Measurements from ENCODE around the gene CIZ1.
"Not testable (repeated sequence)": the region's sequence is repeated elsewhere in the genome, so short reads cannot be mapped to it uniquely, and the experiment has no call there.

The CIZ1 gene

GRCh38 chr9:128142596-128142995, 48.8 kb downstream of the CIZ1 start:
- no peak for DNase-seq (ENCODE audit: low read depth)

DNA sequence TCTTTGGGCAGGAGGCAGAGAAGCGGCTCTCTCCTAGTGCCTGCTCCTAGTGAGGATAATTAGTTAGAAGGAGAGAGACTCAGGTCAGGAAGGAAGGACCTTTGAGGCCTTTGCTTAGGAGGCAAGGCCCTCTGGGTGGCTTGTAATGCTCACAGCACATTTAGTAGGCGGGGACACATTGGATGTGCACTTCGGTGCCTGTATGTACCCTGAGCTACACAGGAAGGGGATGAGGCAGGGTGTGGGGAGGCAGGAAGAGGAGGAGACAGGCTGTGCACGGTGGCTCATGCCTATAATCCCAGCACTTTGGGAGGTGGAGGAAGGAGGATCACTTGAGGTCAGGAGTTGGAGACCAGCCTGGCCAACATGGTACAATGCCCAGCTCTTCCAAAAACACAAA, 49.3 kb downstream of the CIZ1 start:
- TF ChIP-seq CTCF (conservative IDR thresholded peaks at IDR 0.05; ENCODE audit: control insufficient read depth, insufficient read depth, low read depth, low read length) = no peak
- H3K4me3 ChIP-seq (ENCODE audit: control insufficient read depth, low read depth, low read length) = no peak overlapping the region
- DNase-seq (ENCODE audit: low read depth) = no peak

More at GRCh38 chr9:128142596-128142995, 48.8 kb downstream of the CIZ1 start:
- TF ChIP-seq CTCF (conservative IDR thresholded peaks at IDR 0.05; ENCODE audit: control insufficient read depth, insufficient read depth, low read depth, low read length) = no peak
- H3K4me3 ChIP-seq (ENCODE audit: control insufficient read depth, low read depth, low read length) = no peak overlapping the region

DNA sequence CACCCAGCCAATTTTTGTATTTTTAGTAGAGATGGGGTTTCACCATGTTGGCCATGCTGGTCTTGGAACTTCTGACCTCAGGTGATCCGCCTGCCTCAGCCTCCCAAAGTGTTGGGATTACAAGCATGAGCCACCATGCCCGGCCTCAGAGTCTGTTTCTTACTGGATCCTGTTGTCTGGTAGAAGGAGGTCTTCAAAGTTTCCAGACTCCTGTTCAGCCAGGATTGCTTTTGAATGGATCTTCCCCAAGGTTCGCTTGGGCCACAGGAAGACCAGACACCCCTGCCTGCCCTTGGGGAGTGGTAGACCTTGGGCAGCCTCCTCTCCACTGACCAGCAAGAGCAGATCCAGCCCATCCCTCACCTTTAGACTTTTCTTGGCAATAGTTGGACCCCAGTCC, 49.8 kb downstream of the CIZ1 start:
- no peak for DNase-seq (ENCODE audit: low read depth)
- no peak overlapping the region for H3K4me3 ChIP-seq (ENCODE audit: control insufficient read depth, low read depth, low read length)
- TF ChIP-seq CTCF (conservative IDR thresholded peaks at IDR 0.05; ENCODE audit: control insufficient read depth, insufficient read depth, low read depth, low read length) = no peak

DNA sequence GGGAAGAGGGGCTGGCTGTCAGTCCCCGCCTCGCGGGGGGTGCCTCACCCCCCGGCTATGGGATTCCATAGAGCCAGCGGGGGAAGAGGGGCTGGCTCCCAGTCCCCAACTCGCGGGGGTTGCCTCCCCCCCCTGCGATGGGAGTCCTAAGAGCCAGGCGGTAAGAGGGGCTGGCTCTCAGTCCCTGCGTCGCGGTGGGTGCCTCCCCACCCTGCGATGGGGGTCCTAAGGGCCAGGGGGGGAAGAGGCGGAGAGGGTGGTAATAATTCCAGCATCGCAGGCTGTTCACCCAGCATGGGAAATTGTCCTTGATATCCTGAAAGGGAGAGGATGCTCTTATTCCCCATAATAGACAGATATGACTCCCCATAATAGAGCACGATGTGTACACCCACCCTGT, 51.8 kb downstream of the CIZ1 start:
- TF ChIP-seq CTCF (conservative IDR thresholded peaks at IDR 0.05; ENCODE audit: control insufficient read depth, insufficient read depth, low read depth, low read length) = no peak
- H3K4me3 ChIP-seq (ENCODE audit: control insufficient read depth, low read depth, low read length) = no peak overlapping the region
- DNase-seq (ENCODE audit: low read depth) = no peak

GRCh38 chr9:128138001-128138400, 53.4 kb downstream of the CIZ1 start:
- no peak for DNase-seq (ENCODE audit: low read depth)
- no peak for TF ChIP-seq CTCF (conservative IDR thresholded peaks at IDR 0.05; ENCODE audit: control insufficient read depth, insufficient read depth, low read depth, low read length)
- H3K4me3 ChIP-seq (ENCODE audit: control insufficient read depth, low read depth, low read length) = no peak overlapping the region

DNA sequence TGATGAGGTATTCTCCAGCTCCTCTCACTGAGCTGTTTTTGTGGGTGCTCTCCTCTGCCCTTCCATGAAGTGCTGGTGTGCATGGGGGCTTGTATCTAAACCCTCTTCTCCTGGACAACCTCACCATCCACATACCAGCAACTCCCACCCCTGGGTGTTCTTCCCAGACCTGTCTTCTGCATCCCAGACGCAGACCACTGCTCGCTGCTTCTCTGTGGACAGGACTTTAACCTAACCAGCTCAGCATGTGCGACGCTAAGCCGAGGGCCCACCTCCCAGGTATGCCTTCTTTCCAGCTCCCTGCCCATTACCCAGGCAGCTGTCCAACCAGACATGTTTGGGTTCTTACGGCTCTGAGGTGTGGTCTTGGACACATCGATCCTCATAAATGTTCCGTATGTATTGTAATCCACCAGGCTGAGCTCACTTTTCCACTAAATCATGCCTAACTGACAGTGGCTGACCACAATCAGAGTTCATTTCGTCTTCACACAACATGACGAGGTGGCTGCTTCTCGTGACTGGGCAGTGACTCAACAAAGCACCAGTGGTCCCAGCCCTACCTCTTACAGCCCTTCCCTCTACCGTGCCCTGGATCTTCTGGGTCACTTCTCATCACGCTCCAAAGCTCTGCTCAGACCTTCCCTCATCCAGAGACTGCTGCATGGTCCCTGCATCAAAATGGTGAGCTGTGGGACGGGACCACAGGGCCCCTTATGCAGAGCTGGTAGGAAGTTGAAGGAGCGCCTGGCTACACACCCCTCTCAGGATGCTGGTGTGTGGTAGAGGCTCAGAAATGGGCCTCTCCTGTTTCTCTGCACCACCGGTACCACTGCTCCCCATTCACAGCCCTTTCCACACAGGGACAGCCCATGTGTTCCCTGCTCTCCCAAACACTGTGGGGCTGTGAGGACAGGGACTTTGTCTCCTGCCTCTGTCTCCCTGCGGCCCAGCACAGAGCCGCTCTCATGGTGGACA, 54.3 kb downstream of the CIZ1 start:
- DNase-seq (ENCODE audit: low read depth) = peak; percentile 85
- H3K4me3 ChIP-seq (ENCODE audit: control insufficient read depth, low read depth, low read length) = no peak overlapping the region
- no peak for TF ChIP-seq CTCF (conservative IDR thresholded peaks at IDR 0.05; ENCODE audit: control insufficient read depth, insufficient read depth, low read depth, low read length)

GRCh38 chr9:128135561-128135960, 55.8 kb downstream of the CIZ1 start:
- not testable (repeated sequence) for DNase-seq (ENCODE audit: low read depth); H3K4me3 ChIP-seq (ENCODE audit: control insufficient read depth, low read depth, low read length)

DNA sequence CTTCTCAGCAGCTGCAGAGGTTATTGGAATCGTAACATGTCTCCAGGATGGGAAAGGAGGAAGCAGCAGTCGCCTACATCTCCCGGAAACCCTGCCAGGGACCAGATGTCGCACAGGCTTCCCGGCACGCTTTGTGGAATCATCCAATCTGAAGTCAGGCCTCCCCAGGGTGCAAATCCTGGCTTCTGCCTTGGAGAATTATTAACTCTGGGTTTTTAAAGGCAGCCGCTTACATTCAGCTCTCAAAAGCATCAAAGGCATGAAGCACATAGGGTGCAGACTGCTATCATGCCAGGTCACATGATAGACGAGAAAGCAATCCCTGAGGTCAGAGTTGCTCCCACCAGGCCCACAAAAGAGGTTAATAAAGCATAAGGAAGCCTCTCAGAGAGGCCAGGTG, 59.2 kb downstream of the CIZ1 start:
- not testable (repeated sequence) for DNase-seq (ENCODE audit: low read depth); H3K4me3 ChIP-seq (ENCODE audit: control insufficient read depth, low read depth, low read length)

- not testable (repeated sequence) for DNase-seq (ENCODE audit: low read depth); H3K4me3 ChIP-seq (ENCODE audit: control insufficient read depth, low read depth, low read length)
These were observed 60.0 kb downstream of the CIZ1 start for GRCh38 chr9:128131346-128131745.

- DNase-seq (ENCODE audit: low read depth); H3K4me3 ChIP-seq (ENCODE audit: control insufficient read depth, low read depth, low read length): not testable (repeated sequence)
These were observed 60.7 kb downstream of the CIZ1 start for GRCh38 chr9:128130651-128131050.
